OCI-LY1 (cell line): ENCODE results near the gene AP2M1.

Source experiments
- CTCF ChIP-seq: fragments of 200-600 bp; sonication (generic), shearing (Covaris generic); IDR thresholded peaks from 2 replicates; pipeline ENCODE4 v1.5.1; 2017; ENCODE audit warnings: mild to moderate bottlenecking, antibody characterized with exemption, low read length, moderate library complexity, mixed read lengths
- EZH2 ChIP-seq: fragments of 200-600 bp; sonication (generic), shearing (Covaris generic); IDR thresholded peaks from 2 replicates; pipeline ENCODE4 v1.8.0; 2017; ENCODE audit warnings: borderline replicate concordance, mixed run types, mild to moderate bottlenecking, antibody characterized with exemption, low read length, moderate library complexity, mixed read lengths

- no peak for TF ChIP-seq CTCF
- no peak for TF ChIP-seq EZH2
Measured at GRCh38 chr3:184145751-184146270, 28.8 kb upstream of the AP2M1 start.
